Lung (tissue), 12 donors: Measurements from ENCODE around the gene AQP1. TPM values are rescaled to one million over a fixed set of nuclear protein-coding genes. Genes with fewer than 3 reads are reported as not detected.

Source experiments
- ATAC-seq: fragments of 200-7000 bp; cut with Tn5 transposase; one replicate; pipeline ENCODE4 v1.9.1; 2020; ENCODE audit warnings: moderate number of reproducible peaks; ENCODE audit not compliant: insufficient read depth, low FRiP score
- DNase-seq, 3 donors: peaks; one replicate each; pipeline ENCODE4 v3.0.0-alpha.2; 2013 to 2017
- H3K27ac ChIP-seq, 2 donors: one replicate each; pipeline ENCODE4 v1.5.1; 2013; ENCODE audit warnings: mild to moderate bottlenecking in 2 of 2, moderate library complexity in 2 of 2, control low read depth in 1 of 2, inconsistent platforms in 1 of 2, low read depth in 1 of 2, low read length in 1 of 2
- H3K27me3 ChIP-seq, 3 donors: one replicate each; pipeline ENCODE4 v1.5.1; 2013; ENCODE audit warnings: low read length in 2 of 3; ENCODE audit not compliant: control insufficient read depth in 3 of 3, insufficient read depth in 3 of 3
- H3K36me3 ChIP-seq, 4 donors: one replicate each; pipeline ENCODE4 v1.5.1; 2013; ENCODE audit warnings: low read length in 4 of 4, mild to moderate bottlenecking in 1 of 4, moderate library complexity in 1 of 4; ENCODE audit not compliant: control insufficient read depth in 4 of 4, insufficient read depth in 4 of 4
- H3K4me1 ChIP-seq, 5 donors: one replicate each; pipeline ENCODE4 v1.5.1; 2013; ENCODE audit warnings: low read length in 5 of 5, mild to moderate bottlenecking in 2 of 5, moderate library complexity in 1 of 5; ENCODE audit not compliant: control insufficient read depth in 5 of 5, insufficient read depth in 5 of 5
- H3K4me3 ChIP-seq: one replicate; pipeline ENCODE4 v1.5.1; 2013; ENCODE audit warnings: mild to moderate bottlenecking, control low read depth, moderate library complexity
- H3K9ac ChIP-seq, 2 donors: one replicate each; pipeline ENCODE4 v1.5.1; 2013; ENCODE audit warnings: low read length in 2 of 2, control low read depth in 1 of 2; ENCODE audit not compliant: insufficient read depth in 1 of 2
- H3K9me3 ChIP-seq, 4 donors: one replicate each; pipeline ENCODE4 v1.5.1; 2013; ENCODE audit warnings: low read length in 3 of 4, mild to moderate bottlenecking in 1 of 4, moderate library complexity in 1 of 4; ENCODE audit not compliant: control insufficient read depth in 4 of 4, insufficient read depth in 3 of 4
- CTCF ChIP-seq: IDR thresholded peaks from 2 replicates; pipeline ENCODE4 v1.5.1; 2012; ENCODE audit warnings: mild to moderate bottlenecking; ENCODE audit errors: control extremely low read depth, extremely low read depth
- WGBS, 2 donors: extraction: QIAGEN DNeasy Blood & Tissue Kit; methylation state at CpG; one replicate each; pipeline ENCODE4 v1.1.7; 2013; 5-methylcytosine and 5-hydroxymethylcytosine counted together
- polyA plus RNA-seq, 2 donors: library from polyadenylated mRNA; stranded (reverse); fragments of 200-250 nt; gene quantifications; one replicate each; pipeline ENCODE4 v1.2.1, GENCODE V29; 2013
- total RNA-seq, 2 donors: library from RNA; depleted of rRNA in 1 of 2; stranded (reverse); fragments of >200 nt in 1 of 2; gene quantifications; one replicate each; pipeline ENCODE4 v1.2.1, GENCODE V29; 2014 to 2021
- donor health status: control.
- donor health status: control.
- donor health status: Bipolar disorder and iron deficiency.
- donor health status: healthy.
- donor health status: DM: yes; HTN: yes; CAD: no.

AQP1 gene
- total and polyA plus RNA-seq, 4 donors = 267 to 655 (median 428) TPM

GRCh38 chr7:30950197-30950596, 38.5 kb downstream of the AQP1 start:
- no peak for TF ChIP-seq CTCF
- peaks cover 0 to 2% (median 1%) of the 10 kb centered on the region in 4 donors for H3K9me3 ChIP-seq
- DNase-seq (no peak), ATAC-seq (no peak)
- H3K4me3 ChIP-seq = no peak overlapping the region
- H3K27ac ChIP-seq = no peak overlapping the region
- H3K9ac ChIP-seq = no peak overlapping the region
- peaks cover 0 to 5% (median 0%) of the 10 kb centered on the region in 5 donors for H3K4me1 ChIP-seq
- no peaks in the 10 kb centered on the region for H3K36me3 ChIP-seq
- no peaks in the 10 kb centered on the region for H3K27me3 ChIP-seq

- Histone ChIP-seq H3K36me3 (no peaks in the 10 kb centered on the region), H3K9ac (no peak overlapping the region), H3K4me1 (peaks cover 0 to 2% (median 0%) of the 10 kb centered on the region in 5 donors), H3K27me3 (no peaks in the 10 kb centered on the region), H3K9me3 (peaks cover 0 to 2% (median 0%) of the 10 kb centered on the region in 4 donors), H3K27ac (no peak overlapping the region), H3K4me3 (no peak overlapping the region)
- no peak for DNase-seq
- TF ChIP-seq CTCF = no peak
- no peak for ATAC-seq
- 66 to 77% methylated on average over 4 of the region's 4 CpGs for WGBS, 2 donors
Measured at GRCh38 chr7:30954914-30955313, 43.3 kb downstream of the AQP1 start.

GRCh38 chr7:30956704-30957103, 45.1 kb downstream of the AQP1 start:
- Histone ChIP-seq H3K4me3 (no peak overlapping the region), H3K27ac (no peak overlapping the region), H3K4me1 (no peaks in the 10 kb centered on the region), H3K36me3 (no peaks in the 10 kb centered on the region), H3K9me3 (peaks cover 0 to 2% (median 0%) of the 10 kb centered on the region in 4 donors), H3K9ac (no peak overlapping the region), H3K27me3 (no peaks in the 10 kb centered on the region)
- ATAC-seq (no peak), DNase-seq (no peak)
- TF ChIP-seq CTCF = no peak
- WGBS, 2 donors = 96 to 97% methylated on average over 1 of the region's 1 CpG

GRCh38 chr7:30963842-30964241, 52.2 kb downstream of the AQP1 start, which contains the start of gene GHRHR:
TSS of gene GHRHR (plus strand) at chr7:30963953. CDS start at chr7:30964069, 116 bp downstream.
- H3K4me1 ChIP-seq = no peaks in the 10 kb centered on the region
- DNase-seq = no peak
- 87 to 91% methylated on average over 11 of the region's 11 CpGs for WGBS, 2 donors

More at GRCh38 chr7:30963842-30964241, 52.2 kb downstream of the AQP1 start, which contains the start of gene GHRHR:
- Histone ChIP-seq H3K9ac (no peak within 1 kb of the TSS), H3K9me3 (no peaks in the 10 kb centered on the region), H3K27me3 (no peaks in the 10 kb centered on the region), H3K27ac (no peak within 1 kb of the TSS), H3K36me3 (no peaks in the 10 kb centered on the region), H3K4me3 (no peak within 1 kb of the TSS)
- no peak for TF ChIP-seq CTCF
- no peak for ATAC-seq
